SW 1271 (cell line): ENCODE measurements around the gene DNASE1L2.
"Not testable (repeated sequence)": the region's sequence is repeated elsewhere in the genome, so short reads cannot be mapped to it uniquely, and the experiment has no call there.

ENCODE experiments used
- DNase-seq, 2 experiments: peaks; one replicate each; lab custom pipeline; 2025; lab: John Stamatoyannopoulos, UW

Gene DNASE1L2

GRCh38 chr16:2238838-2239675 lies 2.8 kb downstream of the DNASE1L2 start:
- no peak for DNase-seq

GRCh38 chr16:2240331-2240730 lies 4.1 kb downstream of the DNASE1L2 start:
- not testable (repeated sequence) for DNase-seq

- no peak for DNase-seq
Observed at GRCh38 chr16:2242598-2242997, 6.4 kb downstream of the DNASE1L2 start.

- DNase-seq, result no peak
Observed at GRCh38 chr16:2243031-2243528, 6.8 kb downstream of the DNASE1L2 start.

- no peak for DNase-seq
Observed at GRCh38 chr16:2243781-2244180, 7.5 kb downstream of the DNASE1L2 start.

GRCh38 chr16:2244301-2244700 lies 8.1 kb downstream of the DNASE1L2 start:
- no peak for DNase-seq

GRCh38 chr16:2244926-2245795 lies 8.9 kb downstream of the DNASE1L2 start:
- DNase-seq, result no peak

- no peak for DNase-seq
Observed at GRCh38 chr16:2246301-2246885, 10.1 kb downstream of the DNASE1L2 start.

GRCh38 chr16:2250652-2251295 lies 14.5 kb downstream of the DNASE1L2 start:
- peak in 1 of 2 experiments; percentile 23 for DNase-seq

- peak; percentile 56 to 79 for DNase-seq
Observed at GRCh38 chr16:2251296-2252111, 15.3 kb downstream of the DNASE1L2 start, which contains the start of gene ECI1. TSS of gene ECI1 (minus strand) at chr16:2251587. CDS start at chr16:2251566, 21 bp downstream.

GRCh38 chr16:2252806-2253148 lies 16.5 kb downstream of the DNASE1L2 start:
- no peak for DNase-seq

GRCh38 chr16:2253293-2253692 lies 17.0 kb downstream of the DNASE1L2 start:
- no peak for DNase-seq

- no peak for DNase-seq
Observed at GRCh38 chr16:2256531-2257140, 20.4 kb downstream of the DNASE1L2 start.

- DNase-seq, result no peak
Observed at GRCh38 chr16:2257726-2258125, 21.5 kb downstream of the DNASE1L2 start.

- not testable (repeated sequence) for DNase-seq
Observed at GRCh38 chr16:2258530-2258929, 22.3 kb downstream of the DNASE1L2 start.

- no peak for DNase-seq
Observed at GRCh38 chr16:2260250-2260649, 24.0 kb downstream of the DNASE1L2 start.

- not testable (repeated sequence) for DNase-seq
Observed at GRCh38 chr16:2263026-2263425, 26.8 kb downstream of the DNASE1L2 start.

- DNase-seq, result not testable (repeated sequence)
Observed at GRCh38 chr16:2266887-2267286, 30.6 kb downstream of the DNASE1L2 start.

- not testable (repeated sequence) for DNase-seq
Observed at GRCh38 chr16:2267505-2267912, 31.3 kb downstream of the DNASE1L2 start.

- peak; percentile 53 to 81 for DNase-seq
Observed at GRCh38 chr16:2267913-2268666, 31.8 kb downstream of the DNASE1L2 start, which contains the start of gene RNPS1. TSS of gene RNPS1 (minus strand) at chr16:2268126. CDS start at chr16:2264643, 3,483 bp downstream.
